ENCODE results near the gene GABPA.
A peak's percentile ranks its signal among the peaks of the same experiment; 100 is the strongest.

GABPA gene

DNA sequence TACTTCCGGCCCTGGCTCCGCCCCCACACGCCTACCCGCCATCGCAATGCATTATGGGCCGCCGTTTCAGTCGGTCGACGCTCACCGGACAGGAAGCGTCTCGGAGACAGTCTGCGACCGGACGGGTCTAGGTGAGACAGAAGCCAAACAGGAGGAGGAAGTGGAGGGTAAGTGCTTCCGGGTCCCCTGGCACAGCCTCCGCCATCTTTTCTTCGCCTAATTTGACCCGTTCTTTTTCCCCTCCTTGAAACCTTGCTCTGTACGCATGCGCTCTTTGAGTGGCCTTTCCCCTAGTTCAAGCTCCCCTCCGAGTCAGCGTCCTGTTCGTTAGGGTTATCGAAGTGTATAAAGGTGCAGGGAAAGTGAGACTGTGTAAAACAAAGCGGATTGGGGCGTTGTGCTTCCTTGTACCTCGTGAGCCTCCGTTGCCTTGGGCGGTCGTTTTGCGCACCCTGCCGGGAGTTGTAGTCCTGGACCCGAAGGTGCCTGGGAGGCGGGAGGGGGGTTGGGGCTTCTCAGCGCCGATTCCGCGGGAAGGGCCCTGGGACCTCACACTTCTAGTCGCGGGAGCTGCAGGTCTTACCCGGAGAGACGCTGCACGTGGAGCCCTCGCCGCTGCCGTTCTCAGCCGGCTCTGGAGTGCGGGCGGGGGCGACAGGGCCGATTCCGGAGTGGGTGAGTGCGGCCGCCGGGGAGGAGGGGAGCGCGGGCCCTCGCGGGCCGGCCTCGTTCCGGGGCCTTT, at the start of gene GABPA, which contains the start of gene ATP5PF:
Gene GABPA (plus strand): TSS at position 69 of the 742 bp plus-strand sequence. CDS start 6,627 bp downstream, outside the sequence.
Gene ATP5PF (minus strand): TSS at position 1 of the 742 bp plus-strand sequence. CDS start 5,110 bp downstream, outside the sequence.
- H3K4me1 ChIP-seq (ENCODE audit: insufficient read depth, poor library complexity, severe bottlenecking) = no peaks in the 10 kb centered on the region
- peak within 1 kb of the TSS; percentile 96 for H3K4me3 ChIP-seq (ENCODE audit: severe bottlenecking)
- H3K36me3 ChIP-seq (ENCODE audit: low read depth) = peaks cover 13% of the 10 kb centered on the region
- H3K27me3 ChIP-seq (ENCODE audit: insufficient read depth, poor library complexity, severe bottlenecking) = no peaks in the 10 kb centered on the region
- no peaks in the 10 kb centered on the region for H3K9me3 ChIP-seq (ENCODE audit: severe bottlenecking)
- TF ChIP-seq, protein P1, sequence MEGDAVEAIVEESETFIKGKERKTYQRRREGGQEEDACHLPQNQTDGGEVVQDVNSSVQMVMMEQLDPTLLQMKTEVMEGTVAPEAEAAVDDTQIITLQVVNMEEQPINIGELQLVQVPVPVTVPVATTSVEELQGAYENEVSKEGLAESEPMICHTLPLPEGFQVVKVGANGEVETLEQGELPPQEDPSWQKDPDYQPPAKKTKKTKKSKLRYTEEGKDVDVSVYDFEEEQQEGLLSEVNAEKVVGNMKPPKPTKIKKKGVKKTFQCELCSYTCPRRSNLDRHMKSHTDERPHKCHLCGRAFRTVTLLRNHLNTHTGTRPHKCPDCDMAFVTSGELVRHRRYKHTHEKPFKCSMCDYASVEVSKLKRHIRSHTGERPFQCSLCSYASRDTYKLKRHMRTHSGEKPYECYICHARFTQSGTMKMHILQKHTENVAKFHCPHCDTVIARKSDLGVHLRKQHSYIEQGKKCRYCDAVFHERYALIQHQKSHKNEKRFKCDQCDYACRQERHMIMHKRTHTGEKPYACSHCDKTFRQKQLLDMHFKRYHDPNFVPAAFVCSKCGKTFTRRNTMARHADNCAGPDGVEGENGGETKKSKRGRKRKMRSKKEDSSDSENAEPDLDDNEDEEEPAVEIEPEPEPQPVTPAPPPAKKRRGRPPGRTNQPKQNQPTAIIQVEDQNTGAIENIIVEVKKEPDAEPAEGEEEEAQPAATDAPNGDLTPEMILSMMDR (IDR thresholded peaks at IDR 0.05; ENCODE audit: poor library complexity, severe bottlenecking) = no peak
- DNase-seq (ENCODE audit: low spot score) = peak; percentile 98
- peak within 1 kb of the TSS; percentile 90 for H3K27ac ChIP-seq (ENCODE audit: poor library complexity, severe bottlenecking)
- peak; percentile 93 for ATAC-seq (ENCODE audit: low read depth)

DNA sequence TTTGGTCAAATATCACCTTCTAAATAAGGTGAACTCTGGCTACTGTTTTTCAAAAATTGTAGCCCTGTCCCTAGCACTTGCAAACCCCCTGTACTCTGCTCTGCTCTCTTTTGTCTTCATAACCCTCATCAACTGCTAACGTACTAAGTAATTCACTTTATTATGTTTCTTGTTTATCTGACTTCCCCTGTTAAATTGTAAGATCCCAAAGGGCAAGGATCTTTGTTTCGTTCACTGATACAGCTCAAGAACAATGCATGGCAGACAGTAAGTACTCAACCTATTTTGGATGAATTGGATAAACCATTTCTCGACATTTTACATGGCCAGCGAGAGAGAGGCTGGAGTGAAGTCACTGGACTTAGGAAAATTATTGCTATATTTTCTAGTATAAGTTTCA, 47.0 kb upstream of the GABPA start:
- no peak for DNase-seq (ENCODE audit: low spot score)
- Histone ChIP-seq H3K27ac (ENCODE audit: poor library complexity, severe bottlenecking) (no peak overlapping the region), H3K27me3 (ENCODE audit: insufficient read depth, poor library complexity, severe bottlenecking) (peaks cover 8% of the 10 kb centered on the region), H3K4me1 (ENCODE audit: insufficient read depth, poor library complexity, severe bottlenecking) (no peaks in the 10 kb centered on the region), H3K4me3 (ENCODE audit: severe bottlenecking) (no peak overlapping the region), H3K9me3 (ENCODE audit: severe bottlenecking) (no peaks in the 10 kb centered on the region), H3K36me3 (ENCODE audit: low read depth) (no peaks in the 10 kb centered on the region)
- no peak for ATAC-seq (ENCODE audit: low read depth)
- TF ChIP-seq, protein P1 (IDR thresholded peaks at IDR 0.05; ENCODE audit: poor library complexity, severe bottlenecking) = no peak

DNA sequence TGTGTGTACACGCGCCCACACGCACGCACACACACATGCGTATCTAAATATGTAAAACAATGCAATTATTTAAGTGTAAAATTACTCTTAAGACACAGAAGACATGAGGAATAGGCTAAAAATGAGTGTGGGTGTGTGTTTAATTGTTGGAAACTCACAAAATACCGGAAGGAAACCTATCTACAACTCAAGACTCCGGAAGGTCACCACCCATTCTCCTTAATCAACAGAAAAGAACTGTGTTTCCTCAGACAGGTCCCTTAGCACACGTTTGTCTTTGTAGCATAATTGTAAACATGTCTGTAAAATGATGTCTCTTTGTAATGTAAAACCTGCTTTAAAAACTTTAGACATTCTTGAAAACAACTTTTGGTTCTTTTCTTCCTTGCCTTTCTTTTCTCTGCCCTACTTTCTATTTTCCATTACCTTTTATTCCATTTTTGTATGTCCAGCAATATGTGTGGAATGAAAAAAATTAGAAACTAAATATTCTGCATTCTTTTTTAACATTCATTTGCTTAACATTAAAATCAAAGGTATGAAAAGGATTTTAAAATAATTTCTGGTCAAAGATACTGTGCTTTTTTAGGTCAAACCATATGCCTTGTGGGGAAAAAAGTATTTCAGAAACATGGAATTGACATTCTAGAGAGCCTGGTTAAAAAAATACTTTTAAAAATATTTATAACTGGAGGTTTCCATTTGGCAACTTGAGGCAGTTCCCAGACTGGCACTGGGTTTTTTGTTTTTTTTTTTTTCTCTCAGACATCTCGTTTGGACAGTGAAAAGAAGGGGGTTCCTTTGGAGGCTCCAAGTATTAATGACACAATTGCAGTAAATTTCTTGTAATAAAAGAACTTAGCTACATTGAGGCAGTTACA, 46.3 kb upstream of the GABPA start:
- Histone ChIP-seq H3K27me3 (ENCODE audit: insufficient read depth, poor library complexity, severe bottlenecking) (peaks cover 8% of the 10 kb centered on the region), H3K27ac (ENCODE audit: poor library complexity, severe bottlenecking) (no peak overlapping the region), H3K4me1 (ENCODE audit: insufficient read depth, poor library complexity, severe bottlenecking) (no peaks in the 10 kb centered on the region), H3K36me3 (ENCODE audit: low read depth) (no peaks in the 10 kb centered on the region), H3K9me3 (ENCODE audit: severe bottlenecking) (no peaks in the 10 kb centered on the region), H3K4me3 (ENCODE audit: severe bottlenecking) (no peak overlapping the region)
- ATAC-seq (ENCODE audit: low read depth) = no peak
- TF ChIP-seq, protein P1 (IDR thresholded peaks at IDR 0.05; ENCODE audit: poor library complexity, severe bottlenecking) = no peak
- DNase-seq (ENCODE audit: low spot score) = no peak

DNA sequence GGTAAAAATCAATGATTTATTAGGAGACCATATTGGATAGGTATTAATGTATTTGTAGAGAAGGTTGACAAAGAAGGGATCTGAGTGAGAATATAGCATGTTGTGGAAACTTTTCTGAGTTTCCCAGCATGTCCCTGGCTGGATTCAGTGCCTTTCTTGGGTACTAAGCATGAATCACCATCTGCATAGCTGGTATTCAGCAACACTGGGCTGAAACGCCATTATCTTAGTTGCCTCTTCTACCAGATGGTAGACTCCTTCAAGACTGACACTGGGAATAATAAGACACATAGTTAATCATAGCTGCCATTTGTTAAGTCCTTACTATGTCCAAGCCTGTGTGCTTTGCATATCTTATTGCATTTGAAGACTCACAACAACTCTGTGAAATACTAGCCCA, 45.5 kb upstream of the GABPA start:
- Histone ChIP-seq H3K27ac (ENCODE audit: poor library complexity, severe bottlenecking) (no peak overlapping the region), H3K27me3 (ENCODE audit: insufficient read depth, poor library complexity, severe bottlenecking) (peaks cover 8% of the 10 kb centered on the region), H3K4me3 (ENCODE audit: severe bottlenecking) (no peak overlapping the region), H3K9me3 (ENCODE audit: severe bottlenecking) (no peaks in the 10 kb centered on the region), H3K4me1 (ENCODE audit: insufficient read depth, poor library complexity, severe bottlenecking) (no peaks in the 10 kb centered on the region), H3K36me3 (ENCODE audit: low read depth) (no peaks in the 10 kb centered on the region)
- DNase-seq (ENCODE audit: low spot score) (no peak), ATAC-seq (ENCODE audit: low read depth) (no peak)
- TF ChIP-seq, protein P1 (IDR thresholded peaks at IDR 0.05; ENCODE audit: poor library complexity, severe bottlenecking) = no peak

All from RWPE2 (cell line).